ENCODE measurements around the gene ANTXR1. TPM values are rescaled to one million over a fixed set of nuclear protein-coding genes. Genes with fewer than 3 reads are reported as not detected.

ANTXR1 gene
- total and polyA plus RNA-seq, 2 donors (not counting 3 experiments of a cell fraction or from before 2014, with no cell fraction given), result 4.2 to 17.3 TPM

DNA sequence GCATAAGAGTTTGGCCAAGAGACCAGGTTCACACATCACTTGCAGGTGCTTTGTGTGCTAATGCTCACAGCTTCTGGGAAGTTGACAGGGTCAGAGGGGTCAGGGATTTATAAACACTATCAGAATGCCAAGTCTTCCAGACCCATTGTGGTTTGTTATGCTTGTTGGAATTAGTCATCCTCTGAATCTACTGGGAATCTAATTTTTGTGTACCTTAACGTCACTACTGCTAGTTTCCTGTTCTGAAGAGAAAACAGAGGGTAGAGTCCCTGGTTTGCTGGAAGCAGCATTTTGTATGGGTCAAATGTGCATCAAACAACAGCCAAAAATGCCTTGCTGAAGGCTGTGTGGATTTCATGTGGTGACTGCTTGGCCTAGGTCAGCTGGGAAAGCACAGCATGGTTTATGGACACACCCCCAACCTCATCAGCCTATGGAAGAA, 33.3 kb downstream of the ANTXR1 start:
- intact Hi-C loops (cut with micrococcal nuclease), result loop anchor here (1.0 to 2.0 kb wide), 5 partner anchors 37 to 207 kb away; no protein-coding TSS in a partner anchor
- no peaks in the 10 kb centered on the region for H3K27me3 ChIP-seq (ENCODE audit: control insufficient read depth in 2 of 2, insufficient read depth in 2 of 2, low read length in 2 of 2)
- no peaks in the 10 kb centered on the region for H3K79me2 ChIP-seq (ENCODE audit: control insufficient read depth, insufficient read depth, low read length)
- H3K9me3 ChIP-seq (replicated peaks; ENCODE audit: control insufficient read depth, insufficient read depth, low read length), result no peaks in the 10 kb centered on the region
- ChIA-PET POLR2A (no interaction called here), CTCF (interaction anchor here (0.8 to 1.0 kb wide), 2 partner anchors 13 to 20 kb away, joined by 3 to 5 read pairs; no protein-coding TSS in a partner anchor)
- dilution Hi-C loops (cut with MboI; ENCODE audit: extremely low pct_ligation_motif_present, low sequenced_read_pairs), result no loop called here
- DNase-seq (ENCODE audit: low read depth, low spot score), result peak; percentile 88
- H3K9ac ChIP-seq (replicated peaks; ENCODE audit: extremely low read depth, insufficient read depth, low read length), result peak overlapping the region; percentile 33
- no peaks in the 10 kb centered on the region for H3K36me3 ChIP-seq (ENCODE audit: control insufficient read depth in 2 of 2, extremely low read depth in 1 of 2, insufficient read depth in 2 of 2, low read length in 2 of 2)
- no peaks in the 10 kb centered on the region for H3K9me1 ChIP-seq (replicated peaks; ENCODE audit: control insufficient read depth, extremely low read depth, insufficient read depth, low read length)
- TF ChIP-seq FOS (IDR thresholded peaks at IDR 0.05; ENCODE audit: borderline replicate concordance, insufficient read depth, low read length), result peak; percentile 75
- no peak for TF ChIP-seq POLR2A (IDR thresholded peaks at IDR 0.05; ENCODE audit: low read depth, low read length)
- peak; percentile 93 for TF ChIP-seq JUN (IDR thresholded peaks at IDR 0.05; ENCODE audit: borderline replicate concordance, insufficient read depth, insufficient read length, low read depth)
- peak; percentile 59 for TF ChIP-seq POLR2AphosphoS5 (IDR thresholded peaks at IDR 0.05; ENCODE audit: insufficient read depth, low read depth, low read length)
- TF ChIP-seq MYC (IDR thresholded peaks at IDR 0.05; ENCODE audit: low read depth, low read length), result no peak
- TF ChIP-seq, protein P1, sequence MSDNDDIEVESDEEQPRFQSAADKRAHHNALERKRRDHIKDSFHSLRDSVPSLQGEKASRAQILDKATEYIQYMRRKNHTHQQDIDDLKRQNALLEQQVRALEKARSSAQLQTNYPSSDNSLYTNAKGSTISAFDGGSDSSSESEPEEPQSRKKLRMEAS (IDR thresholded peaks at IDR 0.05; ENCODE audit: insufficient read depth, insufficient read length), result peak; percentile 65
- TF ChIP-seq GATA2 (IDR thresholded peaks at IDR 0.05; ENCODE audit: insufficient read depth, insufficient read length, low read depth, low read length), result peak; percentile 79
- no peak for TF ChIP-seq EZH2 (IDR thresholded peaks at IDR 0.05; ENCODE audit: borderline replicate concordance, low read depth, low read length, severe bottlenecking)
- peak; percentile 92 for FAIRE-seq
- peak overlapping the region; percentile 10 for H3K4me2 ChIP-seq (ENCODE audit: insufficient read depth, low read length)
- no peak overlapping the region for H2AFZ ChIP-seq (ENCODE audit: low read depth, low read length)
- peak overlapping the region; percentile 77 for H3K27ac ChIP-seq (ENCODE audit: insufficient read depth, low read depth, low read length)
- BruUV-seq (replicated peaks), result no TSS peak
- no peak overlapping the region for H3K4me3 ChIP-seq (replicated peaks in 1 of 3; ENCODE audit: insufficient read depth in 1 of 3, low read depth in 1 of 3, low read length in 3 of 3)
- peaks cover 20% of the 10 kb centered on the region for H3K4me1 ChIP-seq (ENCODE audit: control insufficient read depth, extremely low read depth, insufficient read depth, low read length)
- H4K20me1 ChIP-seq (replicated peaks; ENCODE audit: control insufficient read depth, extremely low read depth, insufficient read depth, low read length), result no peaks in the 10 kb centered on the region
